Neural cell (in vitro differentiated cells): ENCODE measurements around the gene ZNF697. TPM values are rescaled to one million over a fixed set of nuclear protein-coding genes. Genes with fewer than 3 reads are reported as not detected.

Source experiments
- H2AFZ ChIP-seq: fragments of 200-600, 300-800 bp; sonication (generic), shearing (Covaris generic); 2 replicates; pipeline ENCODE4 v1.6.0; 2014; ENCODE audit warnings: low read depth, mild to moderate bottlenecking, antibody characterized with exemption, low read length, moderate library complexity
- H3F3A ChIP-seq: fragments of 200-600 bp; shearing (Covaris generic); 2 replicates; pipeline ENCODE4 v1.6.1; 2016; ENCODE audit warnings: mild to moderate bottlenecking, moderate library complexity, mixed read lengths, antibody characterized with exemption, low read length; ENCODE audit not compliant: insufficient read depth, poor library complexity, severe bottlenecking
- H3K27ac ChIP-seq: fragments of 200-600, 300-800 bp; sonication (generic), shearing (Covaris generic); 2 replicates; pipeline ENCODE4 v1.5.1; 2014; ENCODE audit warnings: mild to moderate bottlenecking, low read length, moderate library complexity
- H3K27me3 ChIP-seq: fragments of 300-800, 200-600 bp; sonication (generic), shearing (Covaris generic); 2 replicates; pipeline ENCODE4 v1.6.0; 2014; ENCODE audit warnings: mild to moderate bottlenecking, low read depth, low read length, moderate library complexity; ENCODE audit not compliant: insufficient read depth
- H3K36me3 ChIP-seq: fragments of 300-800, 200-600 bp; sonication (generic), shearing (Covaris generic); 2 replicates; pipeline ENCODE4 v1.5.1; 2014; ENCODE audit warnings: mild to moderate bottlenecking, antibody characterized with exemption, low read length, moderate library complexity; ENCODE audit not compliant: insufficient read depth
- H3K4me2 ChIP-seq: fragments of 300-800, 200-600 bp; sonication (generic), shearing (Covaris generic); 2 replicates; pipeline ENCODE4 v1.6.0; 2014; ENCODE audit warnings: mild to moderate bottlenecking, low read length
- H3K4me3 ChIP-seq: fragments of 300-800, 200-600 bp; sonication (generic), shearing (Covaris generic); 2 replicates; pipeline ENCODE4 v1.5.1; 2014; ENCODE audit warnings: mild to moderate bottlenecking, low read length, moderate library complexity
- H3K79me2 ChIP-seq: fragments of 200-600 bp; shearing (Covaris generic); replicated peaks from 2 replicates; pipeline ENCODE4 v1.6.0; 2014; ENCODE audit warnings: mild to moderate bottlenecking, low read length, moderate library complexity; ENCODE audit not compliant: insufficient read depth
- H3K9ac ChIP-seq: fragments of 300-800, 200-600 bp; sonication (generic), shearing (Covaris generic); 2 replicates; pipeline ENCODE4 v1.6.1; 2016; ENCODE audit warnings: mild to moderate bottlenecking, low read length, mixed read lengths
- H3K9me2 ChIP-seq: fragments of 200-600 bp; shearing (Covaris generic); 2 replicates; pipeline ENCODE4 v1.6.1; 2016; ENCODE audit warnings: mild to moderate bottlenecking, low read length, mixed read lengths; ENCODE audit not compliant: insufficient read depth
- H3K9me3 ChIP-seq: fragments of 200-600, 300-800 bp; sonication (generic), shearing (Covaris generic); 2 replicates; pipeline ENCODE4 v1.6.1; 2016; ENCODE audit warnings: mild to moderate bottlenecking, mixed run types, low read length, moderate library complexity, mixed read lengths
- H4K20me1 ChIP-seq: fragments of 200-600 bp; shearing (Covaris generic); 2 replicates; pipeline ENCODE4 v1.6.1; 2016; ENCODE audit warnings: mild to moderate bottlenecking, mixed run types; ENCODE audit not compliant: insufficient read depth
- EP300 ChIP-seq: fragments of 450-650 bp; conservative IDR thresholded peaks from 2 replicates; pipeline ENCODE4 v1.6.1; 2014; ENCODE audit warnings: antibody characterized with exemption, mild to moderate bottlenecking, moderate library complexity; ENCODE audit not compliant: poor library complexity, severe bottlenecking
- EZH2 ChIP-seq: fragments of 200-600, 300-800 bp; shearing (Covaris generic), sonication (generic); IDR thresholded peaks from 2 replicates; pipeline ENCODE4 v1.6.1; 2014; ENCODE audit warnings: antibody characterized with exemption, low read length, borderline replicate concordance, mild to moderate bottlenecking; ENCODE audit not compliant: insufficient read depth, poor library complexity, severe bottlenecking
- MXI1 ChIP-seq: fragments of 450-650 bp; conservative IDR thresholded peaks from 2 replicates; pipeline ENCODE4 v1.6.1; 2014; ENCODE audit warnings: antibody characterized with exemption, mild to moderate bottlenecking; ENCODE audit not compliant: poor library complexity, severe bottlenecking
- POLR2AphosphoS5 ChIP-seq: IDR thresholded peaks from 2 replicates; pipeline ENCODE4 v1.6.1; 2012
- RAD21 ChIP-seq: fragments of 450-650 bp; conservative IDR thresholded peaks from 2 replicates; pipeline ENCODE4 v1.6.1; 2014; ENCODE audit warnings: antibody characterized with exemption, mild to moderate bottlenecking, moderate library complexity
- SMC3 ChIP-seq: fragments of 450-650 bp; conservative IDR thresholded peaks from 2 replicates; pipeline ENCODE4 v1.6.1; 2014; ENCODE audit warnings: antibody characterized with exemption, mild to moderate bottlenecking, moderate library complexity; ENCODE audit not compliant: poor library complexity
- TAF1 ChIP-seq: IDR thresholded peaks from 2 replicates; pipeline ENCODE4 v1.6.1; 2012; ENCODE audit warnings: low read depth
- polyA plus RNA-seq: library from polyadenylated mRNA; depleted of rRNA; stranded (reverse); fragments of >200 nt; gene quantifications from 2 replicates; pipeline ENCODE4 v1.2.3, GENCODE V29; 2014
- TF ChIP-seq, protein P1 (sequence below): IDR thresholded peaks from 2 replicates; pipeline ENCODE4 v1.6.1; 2012; ENCODE audit warnings: borderline replicate concordance
- TF ChIP-seq, protein P2 (sequence below): fragments of 450-650 bp; IDR thresholded peaks from 2 replicates; pipeline ENCODE4 v1.5.1; 2014; ENCODE audit warnings: antibody characterized with exemption, mild to moderate bottlenecking, moderate library complexity; ENCODE audit not compliant: poor library complexity, severe bottlenecking

The ZNF697 gene
- polyA plus RNA-seq, 1 donor from 2014 or later = 61.8 TPM

DNA sequence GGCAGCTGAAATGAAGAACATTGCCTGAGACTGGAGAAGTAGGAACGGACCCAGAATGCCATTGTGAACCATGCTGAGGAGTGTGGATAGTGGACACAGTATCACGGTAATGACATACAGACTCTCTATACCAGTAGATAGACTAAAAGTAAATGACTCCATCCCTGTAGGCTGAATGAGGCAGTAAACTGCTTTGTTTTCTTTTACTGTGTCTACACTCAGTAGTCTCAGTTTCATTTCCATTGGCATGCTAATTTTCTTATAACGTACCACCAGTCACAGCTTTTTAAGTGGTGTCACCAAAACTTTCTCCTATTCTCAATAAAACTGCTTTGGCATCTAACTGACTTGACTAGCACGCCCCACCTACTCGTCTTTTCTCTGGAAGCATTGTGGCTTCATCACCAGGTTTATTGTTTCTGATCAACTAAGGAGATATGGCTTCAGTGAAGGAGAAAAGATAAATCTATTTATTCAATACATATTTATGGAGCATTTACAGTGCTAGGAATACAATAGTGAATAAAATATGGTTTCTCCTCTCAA, 8.4 kb upstream of the ZNF697 start:
- H3F3A ChIP-seq = no peaks in the 10 kb centered on the region
- no peaks in the 10 kb centered on the region for H3K9me3 ChIP-seq
- H3K4me3 ChIP-seq = no peak overlapping the region
- no peak overlapping the region for H3K27ac ChIP-seq
- H3K36me3 ChIP-seq = no peaks in the 10 kb centered on the region
- no peaks in the 10 kb centered on the region for H3K9me2 ChIP-seq
- no peak overlapping the region for H3K9ac ChIP-seq
- H3K79me2 ChIP-seq = no peaks in the 10 kb centered on the region
- no peaks in the 10 kb centered on the region for H4K20me1 ChIP-seq
- H3K27me3 ChIP-seq = no peaks in the 10 kb centered on the region
- H2AFZ ChIP-seq = no peak overlapping the region
- no peak overlapping the region for H3K4me2 ChIP-seq
- TF ChIP-seq SMC3 (no peak), EZH2 (no peak), EP300 (no peak), TAF1 (no peak), POLR2AphosphoS5 (no peak), RAD21 (no peak), MXI1 (no peak)
- TF ChIP-seq, protein P1, sequence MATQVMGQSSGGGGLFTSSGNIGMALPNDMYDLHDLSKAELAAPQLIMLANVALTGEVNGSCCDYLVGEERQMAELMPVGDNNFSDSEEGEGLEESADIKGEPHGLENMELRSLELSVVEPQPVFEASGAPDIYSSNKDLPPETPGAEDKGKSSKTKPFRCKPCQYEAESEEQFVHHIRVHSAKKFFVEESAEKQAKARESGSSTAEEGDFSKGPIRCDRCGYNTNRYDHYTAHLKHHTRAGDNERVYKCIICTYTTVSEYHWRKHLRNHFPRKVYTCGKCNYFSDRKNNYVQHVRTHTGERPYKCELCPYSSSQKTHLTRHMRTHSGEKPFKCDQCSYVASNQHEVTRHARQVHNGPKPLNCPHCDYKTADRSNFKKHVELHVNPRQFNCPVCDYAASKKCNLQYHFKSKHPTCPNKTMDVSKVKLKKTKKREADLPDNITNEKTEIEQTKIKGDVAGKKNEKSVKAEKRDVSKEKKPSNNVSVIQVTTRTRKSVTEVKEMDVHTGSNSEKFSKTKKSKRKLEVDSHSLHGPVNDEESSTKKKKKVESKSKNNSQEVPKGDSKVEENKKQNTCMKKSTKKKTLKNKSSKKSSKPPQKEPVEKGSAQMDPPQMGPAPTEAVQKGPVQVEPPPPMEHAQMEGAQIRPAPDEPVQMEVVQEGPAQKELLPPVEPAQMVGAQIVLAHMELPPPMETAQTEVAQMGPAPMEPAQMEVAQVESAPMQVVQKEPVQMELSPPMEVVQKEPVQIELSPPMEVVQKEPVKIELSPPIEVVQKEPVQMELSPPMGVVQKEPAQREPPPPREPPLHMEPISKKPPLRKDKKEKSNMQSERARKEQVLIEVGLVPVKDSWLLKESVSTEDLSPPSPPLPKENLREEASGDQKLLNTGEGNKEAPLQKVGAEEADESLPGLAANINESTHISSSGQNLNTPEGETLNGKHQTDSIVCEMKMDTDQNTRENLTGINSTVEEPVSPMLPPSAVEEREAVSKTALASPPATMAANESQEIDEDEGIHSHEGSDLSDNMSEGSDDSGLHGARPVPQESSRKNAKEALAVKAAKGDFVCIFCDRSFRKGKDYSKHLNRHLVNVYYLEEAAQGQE = no peak
- TF ChIP-seq, protein P2, sequence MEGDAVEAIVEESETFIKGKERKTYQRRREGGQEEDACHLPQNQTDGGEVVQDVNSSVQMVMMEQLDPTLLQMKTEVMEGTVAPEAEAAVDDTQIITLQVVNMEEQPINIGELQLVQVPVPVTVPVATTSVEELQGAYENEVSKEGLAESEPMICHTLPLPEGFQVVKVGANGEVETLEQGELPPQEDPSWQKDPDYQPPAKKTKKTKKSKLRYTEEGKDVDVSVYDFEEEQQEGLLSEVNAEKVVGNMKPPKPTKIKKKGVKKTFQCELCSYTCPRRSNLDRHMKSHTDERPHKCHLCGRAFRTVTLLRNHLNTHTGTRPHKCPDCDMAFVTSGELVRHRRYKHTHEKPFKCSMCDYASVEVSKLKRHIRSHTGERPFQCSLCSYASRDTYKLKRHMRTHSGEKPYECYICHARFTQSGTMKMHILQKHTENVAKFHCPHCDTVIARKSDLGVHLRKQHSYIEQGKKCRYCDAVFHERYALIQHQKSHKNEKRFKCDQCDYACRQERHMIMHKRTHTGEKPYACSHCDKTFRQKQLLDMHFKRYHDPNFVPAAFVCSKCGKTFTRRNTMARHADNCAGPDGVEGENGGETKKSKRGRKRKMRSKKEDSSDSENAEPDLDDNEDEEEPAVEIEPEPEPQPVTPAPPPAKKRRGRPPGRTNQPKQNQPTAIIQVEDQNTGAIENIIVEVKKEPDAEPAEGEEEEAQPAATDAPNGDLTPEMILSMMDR = no peak

DNA sequence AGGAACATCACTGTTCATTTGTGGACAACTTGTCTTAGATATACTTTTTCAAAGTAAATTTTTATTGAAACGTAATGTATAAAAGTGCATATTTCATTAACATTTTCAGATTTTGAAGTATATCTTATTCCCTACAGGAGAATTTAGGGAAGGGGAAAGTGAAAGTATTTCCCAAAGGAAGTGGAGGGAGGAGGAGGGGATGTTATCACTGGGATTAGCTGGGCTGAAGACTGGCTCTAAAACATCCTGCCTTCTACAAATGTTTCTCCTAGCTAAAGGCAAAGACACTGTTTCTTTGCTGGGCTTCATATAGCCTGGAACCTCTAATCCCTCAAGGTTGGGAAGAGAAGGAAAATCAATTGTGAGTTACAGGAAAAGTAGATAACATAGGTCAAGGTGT, 7.1 kb upstream of the ZNF697 start:
- TF ChIP-seq TAF1 = no peak
- TF ChIP-seq, protein P2 = no peak
- Histone ChIP-seq H2AFZ (no peak overlapping the region), H3K9ac (no peak overlapping the region), H3K27ac (no peak overlapping the region), H3K4me3 (no peak overlapping the region), H3K27me3 (no peaks in the 10 kb centered on the region), H4K20me1 (no peaks in the 10 kb centered on the region), H3K4me2 (no peak overlapping the region), H3K9me2 (no peaks in the 10 kb centered on the region), H3F3A (no peaks in the 10 kb centered on the region), H3K36me3 (no peaks in the 10 kb centered on the region), H3K9me3 (no peaks in the 10 kb centered on the region), H3K79me2 (no peaks in the 10 kb centered on the region)
